ENCODE results near the gene NOP14.
A peak's percentile ranks its signal among the peaks of the same experiment; 100 is the strongest.
"Not testable (repeated sequence)": the region's sequence is repeated elsewhere in the genome, so short reads cannot be mapped to it uniquely, and the experiment has no call there.

The NOP14 gene

DNA sequence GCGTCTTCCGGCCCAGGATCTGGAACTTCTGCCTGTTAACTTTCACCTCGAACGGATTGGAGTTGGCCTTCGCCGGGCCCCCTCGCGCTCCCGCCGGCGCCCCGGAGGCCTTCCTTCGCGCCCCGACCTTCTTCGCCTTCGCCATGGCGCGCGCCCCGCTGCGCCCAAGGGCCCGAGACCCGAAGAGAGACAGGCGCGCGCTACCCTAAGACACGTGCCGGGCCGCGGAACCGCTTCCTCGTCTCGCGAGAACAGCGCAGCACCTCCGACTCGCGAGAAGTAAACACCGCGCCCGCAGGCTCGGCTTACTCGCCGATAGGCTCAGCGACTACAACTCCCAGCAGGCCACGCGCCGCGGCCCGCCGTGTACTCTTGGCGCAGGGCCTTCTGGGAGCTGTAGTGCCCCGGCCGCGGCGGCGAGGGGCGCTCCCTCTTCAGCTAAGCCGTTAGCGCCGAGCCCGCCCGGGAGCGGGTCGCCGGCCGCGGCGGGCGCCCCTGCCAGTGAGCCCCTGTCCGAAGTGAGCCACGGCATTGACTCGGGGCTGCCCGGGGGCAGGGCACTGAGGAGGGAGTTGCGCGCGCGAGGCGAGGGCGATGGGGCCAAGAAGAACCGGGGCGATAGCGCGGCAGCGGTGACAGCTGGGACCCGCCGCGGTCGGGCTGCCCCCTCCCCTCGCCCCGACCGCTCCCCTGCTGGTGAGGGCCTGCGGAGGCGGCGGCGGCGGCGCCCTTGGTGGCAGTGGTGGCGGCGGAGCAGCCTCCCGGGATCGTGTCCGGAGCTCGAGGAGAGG is at the start of gene NOP14, which contains the start of gene GRK4:
Gene NOP14 (minus strand): TSS at position 232 of the 791 bp plus-strand sequence. CDS start 87 bp downstream, at position 145.
Gene GRK4 (plus strand): TSS at position 397 of the 791 bp plus-strand sequence. CDS start 500 bp downstream, outside the sequence.
- peak; percentile 98 for DNase-seq

DNA sequence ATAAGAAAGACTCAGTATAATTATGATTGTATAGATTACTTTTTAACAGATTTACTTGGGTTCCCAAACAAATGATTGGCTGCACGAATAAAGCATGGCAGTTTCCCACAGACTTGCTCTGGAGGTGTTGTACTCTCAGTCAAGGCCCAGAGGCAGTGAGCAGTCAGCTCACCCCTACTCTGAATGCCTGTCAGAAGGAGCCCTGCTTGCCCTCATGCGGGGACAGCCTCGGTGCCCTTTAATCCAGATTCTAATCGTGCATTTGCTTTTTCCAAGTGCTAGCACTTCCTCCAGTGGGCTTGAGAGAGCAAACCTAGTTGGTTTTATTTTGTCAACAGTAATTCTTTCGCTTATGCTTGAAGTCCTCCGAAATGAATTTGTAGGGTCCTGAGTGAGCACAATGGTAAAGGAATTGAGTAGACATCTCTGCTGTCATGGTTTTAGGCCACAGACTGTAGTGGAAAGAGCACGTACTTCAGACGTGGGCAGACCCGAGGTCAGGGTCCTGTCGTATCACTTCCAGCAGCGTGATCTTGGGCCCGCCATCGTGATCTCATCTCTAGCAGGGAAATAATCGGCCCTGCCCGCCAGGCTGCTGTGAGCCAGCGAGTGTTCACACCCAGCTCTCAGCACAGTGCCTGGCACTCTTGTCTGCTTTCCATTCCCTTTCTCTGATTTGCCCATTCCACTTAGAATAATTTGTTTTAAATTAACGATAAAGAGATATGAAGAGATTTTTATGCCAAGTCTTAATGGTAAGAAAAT is 48.4 kb upstream of the NOP14 start:
- no peak for DNase-seq

DNA sequence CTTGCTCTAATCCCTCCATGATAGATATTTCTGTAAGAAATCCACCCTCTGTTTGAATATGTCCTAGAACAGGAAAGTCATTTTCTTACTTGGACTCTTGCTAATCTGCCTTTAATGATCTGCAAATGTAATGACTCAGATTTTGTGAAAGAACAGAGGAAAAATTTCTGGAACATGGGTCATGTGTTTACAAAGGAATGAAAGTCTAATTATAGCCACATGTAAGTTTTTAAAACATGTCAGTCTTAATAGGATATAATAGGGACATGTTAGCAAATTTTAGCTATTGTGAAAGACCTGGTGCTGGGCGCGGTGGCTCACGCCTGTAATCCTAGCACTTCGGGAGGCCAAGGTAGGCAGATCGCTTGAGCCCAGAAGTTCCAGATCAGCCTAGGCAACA is 47.8 kb upstream of the NOP14 start:
- no peak for DNase-seq

DNA sequence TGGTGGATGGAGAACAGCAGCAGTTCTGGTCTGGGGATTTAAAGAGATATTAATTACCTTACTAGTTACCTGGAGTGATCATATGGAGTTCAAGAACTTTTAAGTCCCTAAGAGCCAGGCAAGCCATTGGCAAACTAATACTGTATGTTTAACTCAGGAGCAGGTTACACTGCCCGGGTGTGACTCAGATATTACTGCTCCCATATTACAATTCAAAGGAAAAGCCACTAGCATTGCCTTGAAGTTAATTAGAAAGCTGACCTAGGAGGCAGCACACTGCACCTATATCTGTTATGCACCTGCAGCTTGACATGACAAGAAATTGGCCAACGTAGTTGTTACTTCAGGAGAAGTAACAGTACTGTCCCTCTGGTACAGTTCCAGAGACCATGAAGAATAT is 47.4 kb upstream of the NOP14 start:
- DNase-seq = no peak

DNA sequence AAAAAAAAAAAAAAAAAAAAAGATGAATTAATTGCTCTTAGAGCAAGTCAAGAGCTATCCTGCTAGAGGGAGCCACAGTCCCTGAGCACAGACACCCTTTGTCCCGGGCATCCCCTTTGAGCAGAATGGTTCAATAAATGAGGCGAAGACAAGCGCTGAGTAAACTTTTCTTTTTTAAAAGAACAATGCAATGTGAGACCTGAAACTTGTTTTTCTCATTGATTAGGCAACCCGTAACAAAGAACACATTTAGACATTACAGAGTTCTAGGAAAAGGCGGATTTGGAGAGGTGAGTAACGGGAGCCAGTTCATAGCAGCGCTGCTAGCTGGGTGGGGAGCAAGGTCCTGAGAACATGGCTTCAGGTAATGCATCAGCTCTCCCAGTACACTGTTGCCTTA is 46.2 kb upstream of the NOP14 start:
- DNase-seq = no peak

DNA sequence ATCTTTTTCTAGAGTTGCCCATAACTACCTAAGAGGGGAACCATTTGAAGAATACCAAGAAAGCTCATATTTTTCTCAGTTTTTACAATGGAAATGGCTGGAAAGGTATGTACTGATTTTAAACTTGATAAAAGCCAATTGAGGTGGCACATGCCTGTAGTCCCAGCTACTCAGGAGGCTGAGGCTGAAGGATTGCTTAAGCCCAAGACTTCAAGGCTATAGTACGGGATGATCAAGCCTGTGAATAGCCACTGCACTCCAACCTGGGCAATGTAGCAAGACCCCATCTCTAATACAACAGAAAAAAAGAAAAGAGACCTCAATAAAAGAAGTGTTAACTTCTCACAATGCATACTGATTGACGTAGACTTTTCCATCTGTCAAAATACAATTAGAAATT is 44.5 kb upstream of the NOP14 start:
- no peak for DNase-seq

DNA sequence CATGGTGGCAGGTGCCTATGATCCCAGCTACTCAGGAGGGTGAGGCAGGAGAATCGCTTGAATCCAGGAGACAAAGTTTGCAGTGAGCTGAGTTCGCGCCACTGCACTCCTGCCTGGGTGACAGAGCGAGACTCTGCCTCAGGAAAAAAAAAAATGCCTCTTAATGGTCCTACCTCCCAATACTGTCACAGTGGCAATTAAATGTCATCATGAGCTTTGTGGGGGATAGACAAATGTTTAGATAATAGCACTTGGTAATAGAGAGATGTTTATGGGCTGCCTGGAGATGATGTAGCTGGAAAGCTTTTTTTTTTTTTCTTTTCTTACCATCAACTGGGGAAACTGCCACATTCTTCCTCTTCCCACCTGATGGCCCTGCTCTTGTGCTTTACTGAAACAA is 33.2 kb upstream of the NOP14 start:
- no peak for DNase-seq

DNA sequence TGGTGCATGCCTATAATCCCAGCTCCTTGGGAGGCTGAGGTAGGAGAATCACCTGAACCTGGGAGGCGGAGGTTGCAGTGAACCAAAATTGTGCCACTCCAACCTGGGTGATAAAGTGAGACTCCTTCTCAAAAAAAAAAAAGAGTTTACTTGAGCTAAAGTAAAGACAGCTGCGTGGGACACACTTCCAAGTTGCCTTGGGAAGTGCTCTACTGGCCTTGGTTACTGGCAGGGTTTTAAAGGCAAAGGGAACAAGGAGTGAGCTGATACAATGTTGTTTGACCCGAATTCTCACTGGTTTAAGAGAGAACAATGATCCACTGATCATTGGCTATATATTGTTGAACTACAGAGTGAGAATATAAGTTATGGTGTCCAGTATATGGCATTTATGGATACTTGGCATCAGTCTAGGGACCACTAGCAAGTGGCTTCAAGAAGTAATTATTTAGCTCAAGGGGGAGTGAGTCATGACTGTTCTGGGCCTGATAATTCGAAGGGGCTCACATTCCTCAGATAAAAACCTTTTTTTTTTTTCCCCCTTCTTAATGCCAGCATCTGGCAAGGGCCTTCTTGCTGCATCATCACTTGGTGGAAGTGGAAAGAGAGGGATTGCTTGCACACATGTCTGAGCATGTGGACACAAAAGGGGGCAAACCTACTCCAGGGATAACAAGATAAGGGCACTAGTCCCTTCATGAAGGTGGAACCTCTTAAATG is 32.5 kb upstream of the NOP14 start:
- no peak for DNase-seq

DNA sequence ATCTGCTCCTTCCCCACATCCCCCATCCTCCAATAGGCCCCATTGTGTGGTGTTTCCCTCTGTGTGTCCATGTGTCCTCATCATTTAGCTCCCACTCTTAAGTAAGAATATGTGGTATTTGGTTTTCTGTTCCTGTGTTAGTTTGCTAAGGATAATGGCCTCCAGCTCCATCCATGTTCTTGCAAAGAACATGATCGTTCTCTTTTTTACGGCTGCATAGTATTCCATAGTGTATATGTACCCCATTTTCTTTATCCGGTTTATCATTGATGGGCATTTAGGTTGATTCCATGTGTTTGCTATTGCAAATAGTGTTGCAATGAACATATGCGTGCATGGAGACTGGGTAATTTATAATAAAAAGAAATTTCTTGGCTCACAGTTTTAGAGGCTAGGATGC is 31.7 kb upstream of the NOP14 start:
- no peak for DNase-seq

DNA sequence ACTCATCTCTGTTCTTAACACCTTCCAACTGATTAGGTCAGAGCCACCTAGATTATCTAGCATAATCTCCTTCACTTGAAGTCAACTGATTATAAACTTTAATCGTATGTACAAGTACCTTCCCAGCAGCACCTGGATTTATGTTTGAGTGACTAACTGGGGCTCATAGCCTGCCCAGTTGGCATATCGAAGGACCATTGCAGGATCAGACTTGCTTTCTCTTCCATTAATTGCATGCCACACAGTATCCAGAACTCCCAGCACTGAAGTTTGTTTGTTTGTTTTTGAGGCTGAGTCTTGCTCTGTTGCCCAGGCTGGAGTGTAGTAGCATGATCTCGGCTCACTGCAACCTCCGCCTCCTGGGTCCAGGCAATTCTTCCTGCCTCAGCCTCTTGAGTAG is 28.0 kb upstream of the NOP14 start:
- DNase-seq = no peak

DNA sequence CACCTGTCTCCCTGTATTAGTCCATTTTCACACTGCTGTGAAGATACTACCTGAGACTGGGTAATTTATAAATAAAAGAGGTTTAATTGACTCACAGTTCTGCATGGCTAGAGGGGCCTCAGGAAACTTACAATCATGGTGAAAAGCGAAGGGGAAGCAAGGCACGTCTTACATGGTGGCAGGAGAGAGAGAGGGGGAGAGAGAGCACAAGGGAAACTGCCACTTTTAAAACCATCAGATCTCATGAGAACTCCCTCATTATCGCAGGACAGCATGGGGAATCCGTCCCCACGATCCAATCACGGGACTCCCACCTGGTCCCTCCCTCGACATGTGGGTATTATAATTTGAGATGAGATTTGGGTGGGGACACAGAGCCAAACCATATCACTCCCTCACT is 20.5 kb upstream of the NOP14 start:
- DNase-seq = not testable (repeated sequence)

DNA sequence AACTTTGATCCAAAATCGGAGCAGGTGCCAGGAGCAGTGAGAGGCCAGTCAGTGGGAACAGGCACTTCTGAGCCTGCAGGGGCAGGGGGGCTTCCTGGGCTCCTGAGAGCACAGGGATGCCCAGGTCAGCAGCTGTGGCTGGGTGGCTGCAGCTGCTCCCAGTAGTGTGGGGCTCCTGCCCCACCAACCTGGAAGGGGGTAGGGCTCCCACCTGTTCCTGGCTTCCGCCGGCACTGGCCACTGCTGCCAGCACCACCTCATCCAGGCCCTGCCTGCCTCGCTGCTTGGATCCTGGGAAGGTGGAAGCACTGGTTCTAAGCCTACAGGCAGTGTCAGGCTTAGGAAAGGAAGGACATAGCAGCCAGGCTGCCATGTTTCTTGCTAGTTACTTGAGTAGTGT is 18.8 kb upstream of the NOP14 start:
- DNase-seq = no peak

DNA sequence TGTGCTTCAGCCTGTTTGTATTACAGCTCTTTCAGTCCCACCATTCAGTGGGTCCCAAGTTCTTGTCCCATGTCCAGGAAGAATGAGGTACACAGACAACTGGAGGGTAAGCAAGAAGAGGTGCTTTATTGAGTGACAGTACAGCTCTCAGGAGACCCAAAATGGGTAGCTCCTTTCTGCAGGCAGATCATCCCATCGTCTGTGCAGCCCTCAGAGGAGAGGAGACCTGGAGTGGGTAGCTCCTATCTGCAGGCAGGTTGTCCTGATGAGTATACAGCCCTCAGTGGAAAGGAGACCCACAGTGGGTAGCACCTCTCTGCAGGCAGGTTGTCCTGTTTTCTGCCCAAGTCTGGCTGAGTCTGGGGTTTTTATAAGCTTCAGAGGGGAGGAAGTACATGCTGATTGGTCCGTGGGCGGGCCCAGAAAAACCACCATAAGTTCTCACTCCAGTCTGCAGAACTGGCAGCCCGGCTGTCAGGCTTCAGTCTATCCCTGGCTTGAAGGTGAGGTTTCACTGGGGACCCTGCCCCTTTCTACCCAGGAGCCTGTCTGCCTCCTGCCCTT is 18.1 kb upstream of the NOP14 start:
- DNase-seq = no peak

DNA sequence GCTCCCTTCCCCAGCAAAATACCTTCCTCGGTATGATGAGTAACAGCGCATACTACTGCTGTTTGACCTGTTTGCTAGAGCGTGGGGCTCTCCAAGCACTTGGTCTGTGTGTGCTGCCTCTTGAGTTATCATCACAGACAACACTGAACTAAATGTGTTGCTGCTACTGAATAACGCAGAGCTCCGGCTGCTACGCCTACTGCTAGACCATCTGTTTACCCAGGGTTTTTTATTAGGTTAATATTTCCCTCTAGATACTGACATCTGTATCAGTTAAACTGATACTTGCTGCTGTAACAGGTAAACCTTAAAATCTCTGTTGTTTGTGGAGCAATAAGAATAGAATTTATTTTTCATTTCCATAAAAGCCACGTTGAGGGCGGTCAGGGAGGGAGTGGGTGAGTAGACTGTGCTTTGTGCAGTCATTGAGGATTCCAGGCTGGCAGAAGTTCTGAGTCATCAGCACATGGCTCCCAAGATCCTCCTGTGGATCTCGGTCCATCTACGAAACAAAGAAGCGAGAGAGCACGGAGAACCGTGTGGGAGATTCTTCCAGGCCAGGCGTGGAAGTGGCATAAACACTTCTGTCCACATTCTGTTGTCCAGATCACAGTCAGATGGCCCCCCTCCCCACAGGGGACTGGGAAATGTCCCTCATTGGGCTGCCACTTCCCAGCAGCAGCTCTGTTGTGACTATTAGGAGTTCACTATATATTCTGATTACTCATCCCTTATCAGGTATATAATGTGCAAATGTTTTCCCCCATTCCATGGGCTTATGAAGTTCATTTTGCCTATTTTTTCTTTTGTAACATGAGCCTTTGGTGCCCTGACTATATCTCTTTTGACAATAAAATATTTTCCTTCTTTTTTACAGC is 14.2 kb upstream of the NOP14 start:
- DNase-seq = peak; percentile 52

DNA sequence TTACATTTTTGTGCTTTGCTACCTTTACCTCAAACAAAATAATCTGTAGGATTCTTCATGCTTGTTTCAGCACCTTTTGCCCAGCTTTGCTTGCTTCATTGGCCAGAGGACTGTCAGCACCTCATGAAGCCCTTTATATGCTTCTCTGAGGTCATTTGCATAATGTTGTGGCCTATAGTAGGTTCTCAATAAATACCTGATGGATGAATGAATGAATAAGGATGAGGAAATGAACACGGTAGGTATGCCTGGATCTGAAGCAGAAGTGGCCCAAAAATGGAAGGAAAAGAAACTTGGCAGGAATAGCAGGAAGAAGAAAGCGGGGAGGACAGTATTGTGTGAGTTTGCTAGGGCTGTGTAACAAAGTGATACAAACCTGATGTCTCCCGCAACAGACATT is 8.1 kb upstream of the NOP14 start:
- DNase-seq = no peak

DNA sequence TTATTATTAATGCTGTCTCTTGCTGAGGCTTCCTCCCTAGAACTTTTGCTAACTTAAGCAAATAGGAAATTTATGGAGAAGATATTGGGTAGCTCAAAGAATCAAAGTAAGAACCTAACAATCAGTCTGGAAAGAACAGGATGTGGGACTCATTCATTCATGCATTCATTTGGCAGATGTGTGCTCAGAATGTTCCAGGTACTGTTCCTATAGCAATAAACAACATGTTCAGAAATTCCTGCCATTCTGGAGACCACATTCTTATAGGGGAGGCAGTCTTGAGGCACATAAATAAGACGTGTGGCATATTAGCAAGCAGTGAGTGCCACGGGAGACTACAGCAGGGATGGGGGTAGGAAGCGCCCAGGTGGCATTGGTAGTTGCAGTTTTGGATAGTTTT is 5.2 kb upstream of the NOP14 start:
- no peak for DNase-seq

DNA sequence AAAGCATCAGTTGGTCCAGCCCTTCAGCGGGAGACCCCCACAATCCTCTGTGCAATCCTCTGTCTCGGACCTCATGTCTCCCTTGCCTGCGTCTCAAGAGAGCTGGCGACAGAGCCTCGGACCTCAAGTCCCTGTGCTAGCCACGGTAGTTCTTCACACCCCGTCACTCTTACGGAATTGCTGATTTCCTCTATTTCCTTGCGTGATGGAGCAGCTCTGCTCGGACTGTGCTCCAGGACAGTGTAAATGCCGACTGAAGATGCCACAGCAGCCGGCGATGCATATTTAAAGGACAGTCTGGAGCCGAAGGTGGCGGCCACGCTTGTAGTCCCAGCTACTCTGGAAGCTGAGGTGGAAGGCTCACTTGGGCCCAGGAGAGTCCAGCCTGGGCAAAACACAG is 2.1 kb upstream of the NOP14 start:
- no peak for DNase-seq

DNA sequence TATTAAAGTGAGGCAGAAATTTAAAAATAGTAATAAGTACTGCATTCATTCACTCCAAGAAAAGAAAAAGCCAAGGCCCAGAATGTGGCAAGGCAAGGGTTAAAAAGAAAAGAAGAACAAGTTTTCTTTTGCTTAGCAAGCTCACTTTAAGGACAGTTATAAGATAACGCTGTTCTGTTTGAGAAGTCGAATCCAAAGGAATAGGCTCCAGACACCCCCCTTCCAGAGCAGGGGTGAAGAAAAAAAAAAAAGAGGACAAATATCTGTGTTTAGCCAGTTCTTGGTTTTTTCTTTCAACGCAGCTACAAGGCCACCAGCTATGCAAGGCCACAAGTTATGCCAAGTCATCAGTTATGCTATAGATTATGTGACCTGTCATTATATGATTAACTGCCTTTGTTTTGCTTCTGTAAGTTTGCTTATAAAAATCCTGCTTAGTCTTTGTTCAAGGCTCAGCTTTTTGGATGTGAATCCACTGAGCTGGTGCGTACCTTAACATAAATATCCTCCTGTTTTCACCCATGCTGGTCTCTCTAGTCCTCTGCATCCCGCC is 1.6 kb upstream of the NOP14 start:
- no peak for DNase-seq

DNA sequence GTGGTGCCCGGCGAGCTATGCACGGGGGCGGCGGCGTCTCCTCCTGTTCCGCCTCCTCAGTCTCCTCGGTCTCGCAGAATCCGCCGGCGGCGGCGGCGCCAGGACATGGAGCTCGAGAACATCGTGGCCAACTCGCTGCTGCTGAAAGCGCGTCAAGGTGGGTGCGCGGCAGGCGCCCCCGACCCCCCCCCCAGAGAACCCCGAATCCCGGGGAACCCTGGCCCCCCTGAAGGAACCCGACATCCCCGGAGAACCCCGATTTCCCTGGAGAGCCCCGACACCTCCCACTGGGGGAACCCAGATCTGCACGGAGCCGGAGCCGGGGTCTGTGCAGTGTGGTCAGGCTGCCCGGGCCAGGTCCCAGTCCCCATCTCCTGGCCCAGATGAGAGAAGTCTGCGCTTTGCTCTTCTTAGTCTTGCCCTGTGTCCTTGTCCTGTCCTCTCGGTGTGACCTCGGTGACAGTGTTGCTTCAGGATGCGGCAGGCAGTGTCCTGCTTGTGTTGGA is 813 bp upstream of the NOP14 start:
- DNase-seq = no peak

DNA sequence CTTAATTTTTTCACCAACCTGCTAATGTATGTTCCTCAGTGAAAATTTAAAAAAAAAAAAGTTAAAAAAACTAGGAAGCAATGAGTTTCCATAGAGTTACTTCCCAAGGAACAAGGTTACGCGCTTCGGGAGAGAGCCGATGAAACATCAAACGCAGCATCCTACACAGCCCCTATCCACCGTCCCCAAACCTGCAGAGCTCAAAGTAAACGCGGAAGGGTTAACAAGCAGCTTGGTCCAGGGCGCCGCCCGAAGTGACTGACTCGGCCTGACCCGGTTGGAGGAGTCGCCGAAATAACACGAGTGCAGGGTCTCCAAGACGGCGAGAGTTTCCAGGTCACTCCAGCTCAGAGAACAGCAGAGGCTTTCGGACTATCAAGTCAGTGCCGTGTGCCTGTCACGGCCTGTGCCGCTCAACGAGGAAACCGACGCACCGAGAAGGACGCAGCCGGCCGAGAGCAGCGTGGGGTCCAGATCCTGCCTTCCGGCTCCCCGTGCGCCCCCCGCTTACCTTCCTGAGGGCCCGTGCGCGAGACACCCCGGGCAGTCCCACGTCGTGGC is 512 bp downstream of the NOP14 start:
- DNase-seq = no peak

DNA sequence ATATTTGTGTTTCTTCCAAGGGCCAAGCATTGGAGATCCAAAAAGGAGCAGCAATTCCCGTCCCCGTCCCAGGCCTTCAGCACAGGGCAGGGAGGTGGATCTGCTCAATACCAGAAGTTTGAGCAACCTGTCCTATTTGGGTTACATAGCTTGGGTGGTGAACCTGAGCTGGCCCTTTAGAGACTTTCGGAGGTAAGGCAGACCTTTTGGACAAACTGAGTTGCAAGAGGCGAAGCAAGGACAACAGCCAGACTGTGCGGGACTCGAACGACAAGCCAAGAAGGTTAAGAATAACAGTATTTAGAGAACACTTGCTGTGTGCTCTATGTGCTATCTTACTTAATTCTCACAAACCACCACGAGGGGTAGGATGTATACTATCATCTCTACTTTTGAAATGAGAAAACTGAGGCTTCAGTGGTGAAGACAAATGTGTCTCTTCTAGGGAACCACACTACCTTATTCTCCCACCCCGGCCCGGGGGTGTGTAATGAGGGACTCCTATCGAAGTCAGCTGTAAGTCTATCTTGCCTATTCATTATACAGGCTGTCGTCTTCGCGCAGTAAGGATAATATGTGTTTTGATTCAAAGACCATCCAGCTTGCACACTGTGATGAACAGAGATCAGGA is 1.3 kb downstream of the NOP14 start:
- no peak for DNase-seq

All from NCI-H2029 (cell line).